Right atrium auricular region (tissue), 2 donors: ENCODE results near the gene PPP2R5C. TPM values are rescaled to one million over a fixed set of nuclear protein-coding genes. Genes with fewer than 3 reads are reported as not detected.

ENCODE experiments used
- DNase-seq: peaks from one replicate; pipeline ENCODE4 v3.0.0-alpha.2; 2019; ENCODE audit warnings: low spot score
- H3K27ac ChIP-seq, 2 donors: fragments of 200-600 bp; sonication (generic); 1 replicate in 1 of 2; 2 replicates in 1 of 2; pipeline ENCODE4 v1.5.1; 2016 to 2019
- H3K27me3 ChIP-seq, 2 donors: fragments of 200-600 bp; sonication (generic); one replicate each; pipeline versions ENCODE4 v1.5.1 to v1.6.0; 2017 to 2019
- H3K36me3 ChIP-seq: fragments of 200-600 bp; sonication (generic); one replicate; pipeline ENCODE4 v1.5.1; 2016
- H3K4me1 ChIP-seq, 2 donors: fragments of 200-600 bp; sonication (generic); one replicate each; pipeline versions ENCODE4 v1.5.1 to v1.6.0; 2017 to 2019
- H3K4me3 ChIP-seq, 2 donors: fragments of 200-600 bp; sonication (generic); 1 replicate in 1 of 2; 2 replicates in 1 of 2; pipeline ENCODE4 v1.5.1; 2017 to 2019; ENCODE audit warnings: mild to moderate bottlenecking in 1 of 2, moderate library complexity in 1 of 2
- H3K9me3 ChIP-seq, 2 donors: fragments of 200-600 bp; sonication (generic); one replicate each; pipeline ENCODE4 v1.5.1; 2019
- CTCF ChIP-seq, 2 donors: fragments of 200-600 bp; sonication (generic); IDR thresholded peaks; one replicate each; pipeline ENCODE4 v1.5.1; 2019; ENCODE audit warnings: antibody characterized with exemption in 2 of 2
- total RNA-seq, 2 donors: library from RNA; depleted of rRNA; stranded (reverse); fragments of >200 nt; gene quantifications; one replicate each; pipeline ENCODE4 v1.1.0, GENCODE V29; 2016

Gene PPP2R5C
- total RNA-seq, 2 donors from 2014 or later, result 82.2 to 82.9 TPM

GRCh38 chr14:101906645-101907044, 145.1 kb downstream of the PPP2R5C start:
- no peak for DNase-seq

GRCh38 chr14:101907619-101908018, 146.1 kb downstream of the PPP2R5C start:
- Histone ChIP-seq H3K4me1 (no peaks in the 10 kb centered on the region), H3K36me3 (peaks cover 63% of the 10 kb centered on the region), H3K27me3 (no peaks in the 10 kb centered on the region), H3K9me3 (no peaks in the 10 kb centered on the region), H3K4me3 (no peak overlapping the region), H3K27ac (no peak overlapping the region)
- TF ChIP-seq CTCF (IDR thresholded peaks at IDR 0.05), result no peak
- DNase-seq, result no peak

More at GRCh38 chr14:101906645-101907044, 145.1 kb downstream of the PPP2R5C start:
- no peaks in the 10 kb centered on the region for H3K9me3 ChIP-seq
- H3K4me3 ChIP-seq, result no peak overlapping the region
- H3K27ac ChIP-seq, result no peak overlapping the region
- no peaks in the 10 kb centered on the region for H3K4me1 ChIP-seq
- H3K36me3 ChIP-seq, result peaks cover 72% of the 10 kb centered on the region
- H3K27me3 ChIP-seq, result no peaks in the 10 kb centered on the region
- TF ChIP-seq CTCF (IDR thresholded peaks at IDR 0.05), result no peak

- Histone ChIP-seq H3K27ac (no peak overlapping the region), H3K9me3 (no peaks in the 10 kb centered on the region), H3K27me3 (no peaks in the 10 kb centered on the region), H3K4me1 (no peaks in the 10 kb centered on the region), H3K36me3 (peaks cover 57% of the 10 kb centered on the region), H3K4me3 (no peak overlapping the region)
- no peak for TF ChIP-seq CTCF (IDR thresholded peaks at IDR 0.05)
- DNase-seq, result no peak
Measured at GRCh38 chr14:101908795-101909194, 147.3 kb downstream of the PPP2R5C start.

- TF ChIP-seq CTCF (IDR thresholded peaks at IDR 0.05), result no peak
- DNase-seq, result no peak
- Histone ChIP-seq H3K27me3 (no peaks in the 10 kb centered on the region), H3K9me3 (no peaks in the 10 kb centered on the region), H3K36me3 (peaks cover 50% of the 10 kb centered on the region), H3K4me3 (no peak overlapping the region), H3K4me1 (no peaks in the 10 kb centered on the region), H3K27ac (no peak overlapping the region)
Measured at GRCh38 chr14:101909371-101910096, 148.0 kb downstream of the PPP2R5C start.

GRCh38 chr14:101912841-101913240, 151.3 kb downstream of the PPP2R5C start:
- Histone ChIP-seq H3K27me3 (no peaks in the 10 kb centered on the region), H3K4me3 (no peak overlapping the region), H3K9me3 (no peaks in the 10 kb centered on the region), H3K4me1 (no peaks in the 10 kb centered on the region), H3K27ac (no peak overlapping the region), H3K36me3 (peaks cover 27% of the 10 kb centered on the region)
- DNase-seq, result no peak
- no peak for TF ChIP-seq CTCF (IDR thresholded peaks at IDR 0.05)

- DNase-seq, result no peak
- H3K4me3 ChIP-seq, result no peak overlapping the region
- H3K27ac ChIP-seq, result no peak overlapping the region
- TF ChIP-seq CTCF (IDR thresholded peaks at IDR 0.05), result no peak
- no peaks in the 10 kb centered on the region for H3K9me3 ChIP-seq
- no peaks in the 10 kb centered on the region for H3K27me3 ChIP-seq
- no peaks in the 10 kb centered on the region for H3K4me1 ChIP-seq
- peaks cover 15% of the 10 kb centered on the region for H3K36me3 ChIP-seq
Measured at GRCh38 chr14:101914083-101914482, 152.6 kb downstream of the PPP2R5C start.
